AG04450 (cell line): ENCODE results near the gene FOXN1. TPM values are rescaled to one million over a fixed set of nuclear protein-coding genes. Genes with fewer than 3 reads are reported as not detected.

ENCODE experiments used
- CTCF ChIA-PET: fragments of 300-600, 350-600 bp; formaldehyde crosslinking; extraction: SDS; loops from one replicate; lab custom pipeline; 2022; ENCODE audit warnings: antibody characterized with exemption, inconsistent platforms; lab: Charles Lee
- POLR2A ChIA-PET: fragments of 350-600 bp; formaldehyde crosslinking; extraction: SDS; loops from one replicate; lab custom pipeline; 2021; ENCODE audit warnings: antibody characterized with exemption, inconsistent platforms; lab: Yijun Ruan, JAX
- DNase-seq: peaks from one replicate; pipeline ENCODE4 v3.0.0-alpha.2; 2011; ENCODE audit warnings: low read depth, low spot score
- H3K27ac ChIP-seq: one replicate; pipeline ENCODE4 v1.5.1; 2012; ENCODE audit warnings: low read depth, low read length, control low read depth
- H3K27me3 ChIP-seq: one replicate; pipeline ENCODE4 v1.6.0; 2012; ENCODE audit warnings: low read length; ENCODE audit not compliant: control insufficient read depth, insufficient read depth
- H3K4me3 ChIP-seq: 2 replicates; pipeline ENCODE4 v1.5.1; 2011; ENCODE audit warnings: mild to moderate bottlenecking, low read depth, low read length, control low read depth
- H3K9me3 ChIP-seq: 2 replicates; pipeline ENCODE4 v1.5.1; 2012; ENCODE audit warnings: low read length; ENCODE audit not compliant: control insufficient read depth, insufficient read depth
- CTCF ChIP-seq: IDR thresholded peaks from 2 replicates; pipeline ENCODE4 v1.5.1; 2011; ENCODE audit warnings: low read depth, low read length, control low read depth, inconsistent platforms
- polyA plus RNA-seq: library from polyadenylated mRNA; depleted of rRNA; stranded (reverse); fragments of >200 nt; gene quantifications from 2 replicates; pipeline ENCODE4 v1.2.3, GENCODE V29; 2011

Gene FOXN1
- polyA plus RNA-seq, 1 experiment, result not detected

- Histone ChIP-seq H3K9me3 (no peaks in the 10 kb centered on the region; the same call in 1 of the 2 replicates), H3K4me3 (no peak overlapping the region), H3K27ac (no peak overlapping the region), H3K27me3 (peaks cover 25% of the 10 kb centered on the region)
- no peak for TF ChIP-seq CTCF
- no peak for DNase-seq
- ChIA-PET POLR2A (no interaction called here), CTCF (interaction anchor here (0.5 to 3.3 kb wide), 3 partner anchors 12 to 150 kb away, joined by 3 to 13 read pairs (median 3); no protein-coding TSS in a partner anchor)
Measured at GRCh38 chr17:28537219-28537610, 31.1 kb downstream of the FOXN1 start.

- no peak for TF ChIP-seq CTCF
- DNase-seq, result no peak
- ChIA-PET POLR2A (no interaction called here), CTCF (interaction anchor here (3.3 kb wide), 1 partner anchor 44 kb away, joined by 13 read pairs; no protein-coding TSS in a partner anchor)
- H3K27me3 ChIP-seq, result peaks cover 25% of the 10 kb centered on the region
- no peak overlapping the region for H3K27ac ChIP-seq
- no peak overlapping the region for H3K4me3 ChIP-seq
- H3K9me3 ChIP-seq, result no peaks in the 10 kb centered on the region; the same call in 1 of the 2 replicates
Measured at GRCh38 chr17:28538296-28538895, 32.2 kb downstream of the FOXN1 start.

GRCh38 chr17:28540231-28540630, 34.1 kb downstream of the FOXN1 start:
- peaks cover 22% of the 10 kb centered on the region for H3K27me3 ChIP-seq
- no peak overlapping the region for H3K27ac ChIP-seq
- no peak for TF ChIP-seq CTCF
- DNase-seq, result no peak
- POLR2A ChIA-PET, result no interaction called here
- H3K4me3 ChIP-seq, result no peak overlapping the region
- H3K9me3 ChIP-seq, result no peaks in the 10 kb centered on the region; the same call in 1 of the 2 replicates
- CTCF ChIA-PET, result interaction anchor here (0.8 to 3.0 kb wide), 9 partner anchors 9 to 54 kb away, joined by 3 to 70 read pairs (median 6); no protein-coding TSS in a partner anchor

- peaks cover 19% of the 10 kb centered on the region for H3K27me3 ChIP-seq
- CTCF ChIA-PET, result interaction anchor here (0.6 to 3.0 kb wide), 17 partner anchors 8 to 195 kb away, joined by 3 to 70 read pairs (median 3); no protein-coding TSS in a partner anchor
- H3K4me3 ChIP-seq, result no peak overlapping the region
- POLR2A ChIA-PET, result no interaction called here
- no peak for DNase-seq
- H3K27ac ChIP-seq, result no peak overlapping the region
- no peak for TF ChIP-seq CTCF
- H3K9me3 ChIP-seq, result no peaks in the 10 kb centered on the region; the same call in 1 of the 2 replicates
Measured at GRCh38 chr17:28541439-28541838, 35.3 kb downstream of the FOXN1 start.

GRCh38 chr17:28544402-28545140, 38.4 kb downstream of the FOXN1 start:
- H3K9me3 ChIP-seq, result no peaks in the 10 kb centered on the region
- CTCF ChIA-PET, result no interaction called here
- no peak overlapping the region for H3K27ac ChIP-seq
- TF ChIP-seq CTCF, result no peak
- POLR2A ChIA-PET, result no interaction called here
- H3K4me3 ChIP-seq, result no peak overlapping the region
- peaks cover 3% of the 10 kb centered on the region for H3K27me3 ChIP-seq
- DNase-seq, result no peak
